Mesendoderm (in vitro differentiated cells): ENCODE measurements around the gene SHISA2.

Experiments
- DNase-seq: peaks from one replicate; pipeline ENCODE4 v3.0.0; 2013
- H2AK5ac ChIP-seq: 2 replicates; pipeline ENCODE4 v1.6.1; 2013; ENCODE audit warnings: low read length, inconsistent platforms
- H2BK120ac ChIP-seq: 2 replicates; pipeline ENCODE4 v1.6.1; 2013; ENCODE audit warnings: low read depth, mild to moderate bottlenecking, low read length, moderate library complexity, mixed read lengths
- H2BK15ac ChIP-seq: replicated peaks from 2 replicates; pipeline ENCODE4 v1.6.1; 2013; ENCODE audit warnings: low read depth, mild to moderate bottlenecking, moderate library complexity
- H2BK5ac ChIP-seq: 2 replicates; pipeline ENCODE4 v1.6.1; 2013; ENCODE audit warnings: low read length, inconsistent platforms
- H3K18ac ChIP-seq: 2 replicates; pipeline ENCODE4 v1.6.1; 2013; ENCODE audit warnings: mild to moderate bottlenecking, low read length, mixed read lengths
- H3K23ac ChIP-seq: one replicate; pipeline ENCODE4 v1.6.1; 2013; ENCODE audit warnings: low read length
- H3K27ac ChIP-seq: 2 replicates; pipeline ENCODE4 v1.5.1; 2013; ENCODE audit warnings: low read depth, mild to moderate bottlenecking, inconsistent platforms, low read length, moderate library complexity
- H3K27me3 ChIP-seq: 2 replicates; pipeline ENCODE4 v1.6.1; 2013; ENCODE audit warnings: low read length, control low read depth, mild to moderate bottlenecking, inconsistent platforms; ENCODE audit not compliant: insufficient read depth, poor library complexity
- H3K36me3 ChIP-seq: 2 replicates; pipeline ENCODE4 v1.6.1; 2013; ENCODE audit warnings: low read length, inconsistent platforms; ENCODE audit not compliant: control insufficient read depth, insufficient read depth
- H3K4ac ChIP-seq: one replicate; pipeline ENCODE4 v1.6.1; 2013; ENCODE audit warnings: low read depth, mild to moderate bottlenecking, low read length, moderate library complexity
- H3K4me1 ChIP-seq: 2 replicates; pipeline ENCODE4 v1.6.1; 2013; ENCODE audit warnings: low read depth, low read length, inconsistent platforms; ENCODE audit not compliant: control insufficient read depth
- H3K4me2 ChIP-seq: 2 replicates; pipeline ENCODE4 v1.6.1; 2013; ENCODE audit warnings: low read length
- H3K4me3 ChIP-seq: 2 replicates; pipeline ENCODE4 v1.5.1; 2013; ENCODE audit warnings: mild to moderate bottlenecking, low read length
- H3K56ac ChIP-seq: one replicate; pipeline ENCODE4 v1.6.1; 2013; ENCODE audit warnings: low read length
- H3K79me1 ChIP-seq: 2 replicates; pipeline ENCODE4 v1.6.1; 2013; ENCODE audit warnings: low read length, inconsistent platforms
- H3K79me2 ChIP-seq: 2 replicates; pipeline ENCODE4 v1.6.1; 2013; ENCODE audit warnings: mild to moderate bottlenecking, low read length; ENCODE audit not compliant: control insufficient read depth, insufficient read depth
- H3K9ac ChIP-seq: 2 replicates; pipeline ENCODE4 v1.6.1; 2013; ENCODE audit warnings: low read length, inconsistent platforms
- H4K5ac ChIP-seq: one replicate; pipeline ENCODE4 v1.6.1; 2013; ENCODE audit warnings: low read length
- H4K8ac ChIP-seq: one replicate; pipeline ENCODE4 v1.6.1; 2013; ENCODE audit warnings: low read depth, mild to moderate bottlenecking, control low read depth, low read length, moderate library complexity
- WGBS: extraction: QIAGEN DNeasy Blood & Tissue Kit; methylation state at CpG from one replicate; pipeline ENCODE4 v1.1.7; 2013; ENCODE audit warnings: low lambda C conversion rate, missing lambda C conversion rate; ENCODE audit not compliant: insufficient coverage; ENCODE audit errors: extremely low coverage; 5-methylcytosine and 5-hydroxymethylcytosine counted together

The SHISA2 gene

GRCh38 chr13:26054896-26055295, 3.1 kb upstream of the SHISA2 start:
- Histone ChIP-seq H4K8ac (no peak overlapping the region), H3K27me3 (peaks cover 10% of the 10 kb centered on the region), H3K18ac (no peak overlapping the region), H3K27ac (no peak overlapping the region), H3K23ac (no peak overlapping the region), H2BK15ac (no peak overlapping the region), H2BK120ac (no peak overlapping the region), H3K4me3 (no peak overlapping the region), H3K4me1 (peaks cover 2% of the 10 kb centered on the region), H3K79me1 (no peaks in the 10 kb centered on the region), H3K4me2 (no peak overlapping the region), H4K5ac (no peak overlapping the region), H3K4ac (no peak overlapping the region), H2AK5ac (no peak overlapping the region), H3K79me2 (no peaks in the 10 kb centered on the region), H3K56ac (no peak overlapping the region), H2BK5ac (no peak overlapping the region), H3K9ac (no peak overlapping the region), H3K36me3 (no peaks in the 10 kb centered on the region)
- no peak for DNase-seq

GRCh38 chr13:26053418-26053980, 1.7 kb upstream of the SHISA2 start:
- Histone ChIP-seq H3K79me1 (no peaks in the 10 kb centered on the region), H3K18ac (no peak overlapping the region), H3K9ac (no peak overlapping the region), H3K36me3 (no peaks in the 10 kb centered on the region), H3K4me1 (peaks cover 2% of the 10 kb centered on the region), H4K8ac (no peak overlapping the region), H3K27me3 (peaks cover 14% of the 10 kb centered on the region), H4K5ac (no peak overlapping the region), H2AK5ac (no peak overlapping the region), H3K56ac (no peak overlapping the region), H2BK120ac (no peak overlapping the region), H2BK5ac (no peak overlapping the region), H3K4me3 (no peak overlapping the region), H3K23ac (no peak overlapping the region), H3K79me2 (no peaks in the 10 kb centered on the region), H3K4ac (no peak overlapping the region), H2BK15ac (no peak overlapping the region), H3K4me2 (no peak overlapping the region), H3K27ac (no peak overlapping the region)
- WGBS = no CpG with 5 or more reads among the region's 6 CpGs
- no peak for DNase-seq

DNA sequence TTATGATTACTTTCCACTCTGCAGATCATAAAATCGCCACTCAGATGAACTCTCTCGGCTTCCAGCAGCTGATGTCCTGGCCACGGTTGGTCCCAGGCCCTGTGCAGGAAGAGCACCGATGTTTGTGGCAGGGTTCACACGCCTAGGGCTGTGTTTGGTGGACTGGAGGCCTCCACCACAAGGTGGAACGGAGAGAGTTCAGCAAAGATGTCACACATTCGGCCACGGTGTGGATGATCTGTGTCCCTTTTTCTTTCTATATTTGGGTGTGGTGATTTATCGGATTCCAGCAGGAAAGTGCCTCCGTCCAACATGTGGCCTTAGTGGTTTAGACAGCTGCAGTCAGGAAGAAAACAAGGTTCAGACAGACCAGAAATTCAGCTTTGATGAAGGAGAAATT, 521 bp upstream of the SHISA2 start:
- peak overlapping the region; percentile 54 for H3K9ac ChIP-seq
- H3K4me1 ChIP-seq = peaks cover 2% of the 10 kb centered on the region
- H3K27me3 ChIP-seq = peaks cover 14% of the 10 kb centered on the region
- H3K56ac ChIP-seq = peak overlapping the region; percentile 76
- no peaks in the 10 kb centered on the region for H3K79me2 ChIP-seq
- WGBS = no CpG with 5 or more reads among the region's 10 CpGs
- H3K36me3 ChIP-seq = no peaks in the 10 kb centered on the region
- H3K4me2 ChIP-seq = peak overlapping the region; percentile 66
- H3K23ac ChIP-seq = no peak overlapping the region
- no peak overlapping the region for H3K4ac ChIP-seq
- H3K4me3 ChIP-seq = peak overlapping the region; percentile 3
- H3K27ac ChIP-seq = no peak overlapping the region
- no peak overlapping the region for H4K5ac ChIP-seq
- no peaks in the 10 kb centered on the region for H3K79me1 ChIP-seq
- H2BK15ac ChIP-seq = no peak overlapping the region
- no peak overlapping the region for H2AK5ac ChIP-seq
- no peak overlapping the region for H3K18ac ChIP-seq
- peak; percentile 39 for DNase-seq
- no peak overlapping the region for H2BK5ac ChIP-seq
- no peak overlapping the region for H4K8ac ChIP-seq
- no peak overlapping the region for H2BK120ac ChIP-seq

DNA sequence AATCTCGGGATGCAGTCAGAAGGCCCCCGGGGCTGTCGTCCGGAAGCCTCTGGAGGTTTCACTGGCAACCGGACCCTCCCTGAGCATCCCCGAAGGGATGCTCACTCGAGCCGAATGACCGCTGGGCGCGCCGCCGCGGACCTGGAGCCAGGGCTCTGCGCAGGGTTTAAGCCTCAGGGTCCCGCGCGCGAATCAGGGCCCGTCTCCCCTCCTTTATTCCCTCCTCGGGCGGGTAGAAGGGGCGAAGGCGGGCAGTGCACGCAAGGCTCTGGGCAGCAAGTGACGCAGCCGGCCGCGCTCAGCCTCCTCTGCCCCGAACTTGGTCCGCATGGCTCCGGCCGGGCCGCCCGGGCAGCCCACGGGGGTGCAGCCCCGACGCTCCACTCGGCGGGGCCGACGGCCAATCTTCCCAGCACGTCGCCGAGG, 572 bp downstream of the SHISA2 start:
- peak; percentile 49 for DNase-seq
- H3K4ac ChIP-seq = no peak overlapping the region
- no peak overlapping the region for H2BK15ac ChIP-seq
- no peaks in the 10 kb centered on the region for H3K79me1 ChIP-seq
- no peak overlapping the region for H4K5ac ChIP-seq
- H3K79me2 ChIP-seq = no peaks in the 10 kb centered on the region
- peak overlapping the region; percentile 89 for H3K56ac ChIP-seq
- no peaks in the 10 kb centered on the region for H3K36me3 ChIP-seq
- no peak overlapping the region for H3K27ac ChIP-seq
- no CpG with 5 or more reads among the region's 45 CpGs for WGBS
- H3K27me3 ChIP-seq = peaks cover 14% of the 10 kb centered on the region
- no peak overlapping the region for H4K8ac ChIP-seq
- peaks cover 2% of the 10 kb centered on the region for H3K4me1 ChIP-seq
- H3K9ac ChIP-seq = peak overlapping the region; percentile 69
- no peak overlapping the region for H2BK5ac ChIP-seq
- peak overlapping the region; percentile 40 for H3K4me3 ChIP-seq
- H3K23ac ChIP-seq = no peak overlapping the region
- no peak overlapping the region for H2AK5ac ChIP-seq
- H3K18ac ChIP-seq = peak overlapping the region; percentile 71
- peak overlapping the region; percentile 64 for H3K4me2 ChIP-seq
- no peak overlapping the region for H2BK120ac ChIP-seq

DNA sequence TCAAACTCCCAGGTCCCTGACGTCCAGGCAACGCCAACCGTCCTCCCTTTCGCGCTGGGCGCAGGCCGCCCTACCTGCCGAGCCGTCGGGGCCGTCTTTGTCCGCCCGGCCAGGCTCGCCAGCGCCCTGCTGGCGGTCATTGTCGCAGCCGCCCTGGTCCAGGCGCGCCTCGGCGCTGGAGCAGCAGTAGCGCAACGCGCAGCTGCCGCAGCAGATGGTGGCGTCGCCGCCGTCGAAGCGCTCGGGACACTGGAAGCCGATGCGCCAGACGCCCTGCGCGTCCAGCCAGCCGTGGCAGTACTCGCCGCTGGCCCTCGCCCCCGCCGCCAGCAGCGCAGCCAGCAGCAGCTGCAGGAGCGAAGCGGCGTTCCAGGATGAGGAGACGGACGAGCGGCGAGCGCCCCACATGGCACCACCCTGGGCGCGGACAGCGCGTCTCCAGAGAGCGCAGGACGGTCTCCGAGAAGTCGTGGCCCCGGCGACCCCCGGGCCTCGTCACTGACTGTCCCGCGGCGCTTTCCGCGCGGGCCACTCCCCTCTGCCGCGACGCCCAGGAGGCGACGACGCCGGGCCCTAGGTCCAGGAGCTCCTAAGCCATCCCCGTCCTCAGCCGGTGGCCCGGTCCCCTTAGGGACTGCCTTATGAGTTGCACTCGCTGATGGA, 1.1 kb downstream of the SHISA2 start:
- Histone ChIP-seq H3K27ac (no peak overlapping the region), H2BK5ac (no peak overlapping the region), H4K8ac (no peak overlapping the region), H4K5ac (no peak overlapping the region), H3K4me2 (peak overlapping the region; percentile 64), H3K56ac (peak overlapping the region; percentile 73), H3K4me1 (peaks cover 2% of the 10 kb centered on the region), H2AK5ac (no peak overlapping the region), H3K79me2 (no peaks in the 10 kb centered on the region), H3K79me1 (no peaks in the 10 kb centered on the region), H2BK15ac (no peak overlapping the region), H3K4me3 (peak overlapping the region; percentile 43), H3K9ac (peak overlapping the region; percentile 28), H3K36me3 (no peaks in the 10 kb centered on the region), H2BK120ac (no peak overlapping the region), H3K4ac (no peak overlapping the region), H3K27me3 (peaks cover 14% of the 10 kb centered on the region), H3K18ac (no peak overlapping the region), H3K23ac (no peak overlapping the region)
- WGBS = no CpG with 5 or more reads among the region's 82 CpGs
- DNase-seq = peak; percentile 70

DNA sequence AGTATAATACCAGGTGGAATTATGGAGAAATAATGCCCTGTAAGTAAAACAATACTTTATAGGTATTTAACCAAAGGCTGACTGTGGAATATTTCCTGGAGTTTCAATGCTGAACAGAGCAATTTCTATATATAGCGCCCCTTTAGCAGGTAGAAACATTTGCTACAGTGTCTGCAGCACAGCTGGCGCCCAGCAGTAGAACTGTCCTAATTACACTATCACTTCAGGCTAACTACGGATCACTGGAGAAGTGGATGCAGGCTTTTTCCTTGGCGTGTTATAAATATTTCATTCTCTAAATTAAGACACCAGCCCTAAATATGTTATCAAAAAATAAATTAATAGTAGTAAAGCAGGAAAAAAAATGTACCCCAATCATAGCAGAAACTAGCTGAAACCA, 3.1 kb downstream of the SHISA2 start:
- no peak overlapping the region for H3K4me2 ChIP-seq
- no peak overlapping the region for H4K5ac ChIP-seq
- no CpG with 5 or more reads among the region's 4 CpGs for WGBS
- H3K4me1 ChIP-seq = peaks cover 2% of the 10 kb centered on the region
- no peaks in the 10 kb centered on the region for H3K36me3 ChIP-seq
- H3K4me3 ChIP-seq = no peak overlapping the region
- H2BK5ac ChIP-seq = no peak overlapping the region
- H3K79me1 ChIP-seq = no peaks in the 10 kb centered on the region
- H4K8ac ChIP-seq = no peak overlapping the region
- H3K27ac ChIP-seq = no peak overlapping the region
- no peak overlapping the region for H3K23ac ChIP-seq
- H3K9ac ChIP-seq = no peak overlapping the region
- DNase-seq = no peak
- no peak overlapping the region for H3K4ac ChIP-seq
- H3K18ac ChIP-seq = no peak overlapping the region
- H2BK120ac ChIP-seq = no peak overlapping the region
- no peak overlapping the region for H2AK5ac ChIP-seq
- H3K79me2 ChIP-seq = no peaks in the 10 kb centered on the region
- no peak overlapping the region for H2BK15ac ChIP-seq
- no peak overlapping the region for H3K56ac ChIP-seq
- H3K27me3 ChIP-seq = peaks cover 14% of the 10 kb centered on the region
